ENCODE results near the gene SOHLH2.

Gene SOHLH2, protein sequence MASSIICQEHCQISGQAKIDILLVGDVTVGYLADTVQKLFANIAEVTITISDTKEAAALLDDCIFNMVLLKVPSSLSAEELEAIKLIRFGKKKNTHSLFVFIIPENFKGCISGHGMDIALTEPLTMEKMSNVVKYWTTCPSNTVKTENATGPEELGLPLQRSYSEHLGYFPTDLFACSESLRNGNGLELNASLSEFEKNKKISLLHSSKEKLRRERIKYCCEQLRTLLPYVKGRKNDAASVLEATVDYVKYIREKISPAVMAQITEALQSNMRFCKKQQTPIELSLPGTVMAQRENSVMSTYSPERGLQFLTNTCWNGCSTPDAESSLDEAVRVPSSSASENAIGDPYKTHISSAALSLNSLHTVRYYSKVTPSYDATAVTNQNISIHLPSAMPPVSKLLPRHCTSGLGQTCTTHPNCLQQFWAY

DNA sequence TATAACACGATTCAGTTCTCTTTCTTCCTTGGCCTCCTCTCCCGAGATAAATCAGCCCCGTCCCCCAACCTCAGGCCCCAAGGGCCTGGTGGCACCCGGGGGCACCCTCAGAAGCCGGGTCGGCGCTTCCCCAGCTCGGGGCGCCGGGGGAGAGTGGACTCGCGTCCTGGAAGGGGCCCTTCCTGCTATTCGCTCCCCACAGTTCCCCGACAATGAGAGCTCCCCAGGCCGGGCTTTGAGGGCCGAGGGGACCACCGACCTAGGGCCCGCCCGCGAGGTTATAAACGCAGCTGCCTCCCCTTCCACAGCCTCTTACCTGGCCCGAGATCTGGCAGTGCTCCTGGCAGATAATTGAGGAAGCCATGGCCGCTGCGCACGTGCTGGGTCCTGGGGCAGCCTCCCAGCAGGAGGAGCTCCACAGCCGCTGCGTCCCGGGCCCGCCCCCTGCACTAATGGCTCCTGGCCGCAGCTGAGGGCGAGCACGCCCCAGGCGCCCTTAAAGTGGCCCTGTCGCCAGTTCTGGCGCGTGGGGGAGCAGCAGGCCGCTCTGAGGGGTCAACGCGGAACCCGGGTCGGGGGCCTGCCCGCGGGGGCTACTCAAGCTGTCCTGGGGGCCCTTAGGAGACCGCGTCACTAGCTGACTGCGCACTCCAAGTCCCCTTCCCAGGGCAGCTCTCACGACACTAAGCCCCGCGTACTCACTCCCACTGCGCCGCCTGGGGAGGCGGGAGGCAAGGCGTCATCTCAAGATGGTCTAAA lies at the start of gene SOHLH2:
TSS of gene SOHLH2 (minus strand) at position 394 of the 759 bp plus-strand sequence. CDS start at position 364, 30 bp downstream.
- no peak for DNase-seq
- in situ Hi-C loops (cut with MboI; ENCODE audit: low pct_unique_long_range_greater_than_20kb, low sequenced_read_pairs) = no loop called here

- in situ Hi-C loops (cut with MboI; ENCODE audit: low pct_unique_long_range_greater_than_20kb, low sequenced_read_pairs) = no loop called here
- DNase-seq = no peak
Observed at GRCh38 chr13:36261976-36262375, 47.6 kb upstream of the SOHLH2 start.

DNA sequence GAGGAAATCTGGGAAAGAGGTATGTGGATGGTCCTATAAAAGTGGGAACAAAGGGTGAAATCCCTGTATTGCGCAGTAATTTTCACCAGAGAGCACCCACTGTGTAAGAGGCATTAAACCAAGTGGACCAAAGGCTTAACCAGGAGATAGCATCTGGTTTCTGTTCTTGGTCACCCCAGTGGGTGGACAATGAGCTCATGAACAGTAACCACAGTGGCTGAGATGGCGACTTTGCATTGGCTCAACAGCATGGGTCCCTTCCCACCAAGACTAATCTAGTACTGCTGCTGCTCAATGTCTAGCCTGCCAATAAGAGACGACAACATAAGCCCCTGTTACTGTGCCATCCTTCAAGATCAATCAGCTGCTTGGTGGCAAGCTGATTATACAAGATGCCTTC lies 46.7 kb upstream of the SOHLH2 start:
- in situ Hi-C loops (cut with MboI; ENCODE audit: low pct_unique_long_range_greater_than_20kb, low sequenced_read_pairs) = no loop called here

GRCh38 chr13:36259361-36260137 lies 45.2 kb upstream of the SOHLH2 start:
- in situ Hi-C loops (cut with MboI; ENCODE audit: low pct_unique_long_range_greater_than_20kb, low sequenced_read_pairs) = no loop called here
- no peak for DNase-seq

More for the DNA sequence above, 46.7 kb upstream of the SOHLH2 start:
- no peak for DNase-seq

DNA sequence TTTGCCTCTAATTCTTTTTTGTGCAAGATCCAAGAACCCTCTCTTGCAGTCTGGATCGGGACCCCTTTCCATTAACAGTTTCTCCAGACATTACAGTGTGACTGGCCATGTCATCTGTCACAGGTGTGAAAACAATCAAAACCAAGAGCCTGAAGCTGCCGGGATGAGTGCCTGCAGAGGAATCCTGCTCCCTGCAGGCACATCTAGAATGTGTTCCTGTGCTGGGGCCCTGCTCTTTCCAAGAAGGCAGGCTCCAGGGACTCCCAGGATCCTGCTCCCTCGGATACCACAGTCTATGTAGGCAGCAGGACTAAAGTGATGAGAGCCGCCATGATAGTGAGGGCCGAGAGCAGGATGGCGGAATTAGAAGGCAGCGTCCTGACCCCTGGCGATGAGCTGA lies 44.5 kb upstream of the SOHLH2 start:
- no peak for DNase-seq
- in situ Hi-C loops (cut with MboI; ENCODE audit: low pct_unique_long_range_greater_than_20kb, low sequenced_read_pairs) = no loop called here

- no peak for DNase-seq
- in situ Hi-C loops (cut with MboI; ENCODE audit: low pct_unique_long_range_greater_than_20kb, low sequenced_read_pairs) = no loop called here
Observed at GRCh38 chr13:36251526-36251925, 37.2 kb upstream of the SOHLH2 start.

GRCh38 chr13:36251017-36251416 lies 36.7 kb upstream of the SOHLH2 start:
- in situ Hi-C loops (cut with MboI; ENCODE audit: low pct_unique_long_range_greater_than_20kb, low sequenced_read_pairs) = no loop called here
- DNase-seq = no peak

- in situ Hi-C loops (cut with MboI; ENCODE audit: low pct_unique_long_range_greater_than_20kb, low sequenced_read_pairs) = no loop called here
- DNase-seq = no peak
Observed at GRCh38 chr13:36248700-36249099, 34.3 kb upstream of the SOHLH2 start.

DNA sequence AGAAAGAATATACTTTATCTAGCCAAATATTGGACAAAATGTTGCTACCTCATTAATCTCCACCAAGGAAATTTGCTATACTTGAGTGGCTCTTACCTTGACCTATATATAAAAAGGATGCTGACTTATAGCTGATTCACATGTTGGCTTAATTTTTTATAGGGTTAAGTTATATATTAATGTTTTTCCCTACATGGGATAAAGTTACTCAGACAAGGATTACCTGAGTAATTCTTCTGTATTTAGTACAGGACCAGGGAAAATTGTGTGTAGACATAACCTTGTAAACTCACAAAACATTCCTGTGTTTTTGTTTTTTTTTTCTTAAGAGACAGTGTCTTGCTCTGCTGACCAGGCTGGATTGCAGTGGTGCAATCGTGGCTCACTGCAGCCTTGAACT lies 30.6 kb upstream of the SOHLH2 start:
- DNase-seq = no peak
- in situ Hi-C loops (cut with MboI; ENCODE audit: low pct_unique_long_range_greater_than_20kb, low sequenced_read_pairs) = no loop called here

DNA sequence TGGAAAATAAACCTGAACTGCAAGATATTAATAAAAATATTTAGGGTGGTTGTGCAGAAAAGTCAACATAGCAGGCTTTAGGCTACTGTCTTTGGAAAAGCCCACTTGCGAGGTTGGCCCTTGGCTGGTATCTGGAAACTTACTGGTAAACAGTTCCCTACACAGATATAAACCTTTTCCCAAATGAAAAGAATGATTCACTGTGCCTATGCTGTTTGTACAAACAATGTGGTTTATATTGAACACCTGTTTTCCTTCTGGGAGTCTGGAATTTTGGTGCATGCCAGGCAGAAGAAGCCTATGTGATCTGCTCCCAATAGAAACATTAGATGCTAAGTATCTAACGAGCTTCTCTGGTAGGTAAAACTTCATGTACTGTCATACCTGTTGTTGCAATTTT lies 29.7 kb upstream of the SOHLH2 start:
- no peak for DNase-seq
- in situ Hi-C loops (cut with MboI; ENCODE audit: low pct_unique_long_range_greater_than_20kb, low sequenced_read_pairs) = no loop called here

DNA sequence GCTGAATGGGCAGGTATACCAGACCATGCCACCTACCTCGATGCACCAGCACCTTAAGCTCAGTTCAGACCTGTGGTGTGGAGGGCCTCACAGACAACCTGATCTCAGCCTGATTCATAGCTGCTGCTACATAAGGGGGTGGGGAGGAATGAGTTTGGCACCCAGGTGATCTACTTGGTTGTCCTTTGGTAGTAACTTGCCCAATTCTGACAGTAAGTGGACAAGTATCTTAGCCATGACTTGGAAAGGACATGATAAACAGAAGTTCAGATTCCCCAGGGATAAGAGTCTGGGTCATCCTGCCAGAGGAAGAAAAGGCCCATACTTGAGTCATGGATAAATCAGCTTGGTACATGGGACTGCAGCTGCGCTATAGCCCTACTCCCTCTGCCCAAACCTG lies 28.4 kb upstream of the SOHLH2 start:
- no peak for DNase-seq
- in situ Hi-C loops (cut with MboI; ENCODE audit: low pct_unique_long_range_greater_than_20kb, low sequenced_read_pairs) = no loop called here

GRCh38 chr13:36231236-36231635 lies 16.9 kb upstream of the SOHLH2 start:
- in situ Hi-C loops (cut with MboI; ENCODE audit: low pct_unique_long_range_greater_than_20kb, low sequenced_read_pairs) = no loop called here
- DNase-seq = no peak

DNA sequence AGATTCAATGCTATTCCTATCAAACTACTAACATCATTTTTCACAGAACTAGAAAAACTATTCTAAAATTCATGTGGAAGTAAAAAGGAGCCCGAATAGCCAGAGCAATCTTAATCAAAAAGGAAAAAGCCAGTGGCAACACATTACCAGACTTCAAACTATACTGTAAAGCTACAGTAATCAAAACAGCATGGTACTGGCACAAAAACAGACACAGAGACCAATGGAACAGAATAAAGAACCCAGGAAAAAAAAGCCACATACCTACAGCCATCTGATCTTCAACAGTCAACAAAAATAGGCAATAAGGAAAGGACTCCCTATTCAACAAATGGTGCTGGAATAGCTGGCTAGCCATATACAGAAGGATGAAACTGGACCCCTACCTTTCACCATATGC lies 10.4 kb upstream of the SOHLH2 start:
- no peak for DNase-seq
- in situ Hi-C loops (cut with MboI; ENCODE audit: low pct_unique_long_range_greater_than_20kb, low sequenced_read_pairs) = no loop called here

GRCh38 chr13:36219883-36220282 lies 5.5 kb upstream of the SOHLH2 start:
- DNase-seq = no peak
- in situ Hi-C loops (cut with MboI; ENCODE audit: low pct_unique_long_range_greater_than_20kb, low sequenced_read_pairs) = no loop called here

- DNase-seq = no peak
- in situ Hi-C loops (cut with MboI; ENCODE audit: low pct_unique_long_range_greater_than_20kb, low sequenced_read_pairs) = no loop called here
Observed at GRCh38 chr13:36217456-36217855, 3.1 kb upstream of the SOHLH2 start.

DNA sequence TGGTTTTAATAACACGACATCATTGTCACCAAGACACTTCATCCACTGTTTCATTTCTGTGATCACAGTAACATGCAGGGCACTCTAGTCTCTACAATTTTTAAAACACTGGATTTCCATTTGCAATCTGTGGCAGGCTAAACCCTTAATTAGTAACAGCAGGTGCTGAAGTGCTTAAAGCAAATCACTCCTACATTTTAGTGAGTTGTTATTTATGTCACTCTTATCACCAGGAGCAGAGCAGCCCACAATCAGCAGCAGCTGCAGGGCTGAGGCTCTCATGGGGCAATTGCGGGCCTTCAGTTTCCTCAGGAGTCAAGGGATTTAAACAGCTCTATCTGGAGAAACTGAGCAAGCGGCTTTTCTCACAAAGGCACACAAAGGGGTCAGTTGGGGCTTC lies 1.6 kb downstream of the SOHLH2 start:
- in situ Hi-C loops (cut with MboI; ENCODE audit: low pct_unique_long_range_greater_than_20kb, low sequenced_read_pairs) = no loop called here

DNA sequence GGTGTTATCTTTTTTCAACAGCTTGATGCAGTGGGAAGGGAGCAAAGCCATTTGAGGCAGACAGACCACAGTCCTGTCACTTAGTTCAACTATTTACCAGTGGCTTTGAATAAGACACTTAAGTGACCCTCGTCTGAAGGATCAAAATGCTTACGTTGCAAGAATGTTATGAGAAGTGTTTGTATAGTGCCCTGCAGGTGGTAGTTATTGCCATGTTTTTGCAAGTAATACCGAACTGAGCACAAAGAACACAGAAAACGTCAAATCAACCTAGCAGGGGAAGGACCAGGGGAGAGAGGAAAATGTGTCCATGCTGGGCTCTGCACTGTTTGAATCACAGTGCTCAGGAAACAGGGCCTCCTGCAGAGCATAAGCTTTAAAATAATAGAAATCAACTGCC lies 2.8 kb downstream of the SOHLH2 start:
- DNase-seq = no peak
- in situ Hi-C loops (cut with MboI; ENCODE audit: low pct_unique_long_range_greater_than_20kb, low sequenced_read_pairs) = no loop called here

More for the DNA sequence above, 1.6 kb downstream of the SOHLH2 start:
- DNase-seq = no peak

DNA sequence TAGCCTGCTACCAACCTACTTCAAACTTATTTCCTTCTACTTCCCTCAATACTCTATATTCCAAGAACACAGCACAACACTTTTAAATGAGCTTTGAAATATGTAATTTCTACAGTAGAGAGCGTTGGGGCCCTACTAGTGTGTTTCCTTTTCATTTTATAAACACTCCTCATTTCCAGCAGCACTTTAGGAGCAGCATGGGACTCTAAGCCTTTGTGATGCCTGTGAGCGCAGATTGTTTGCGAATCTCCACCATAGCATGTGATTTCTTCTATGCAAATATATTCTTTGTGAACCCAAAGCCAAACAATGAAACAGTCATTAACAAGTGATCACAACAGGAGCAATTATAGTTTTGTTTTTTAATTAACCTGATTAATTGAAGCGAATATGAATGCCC lies 3.6 kb downstream of the SOHLH2 start:
- in situ Hi-C loops (cut with MboI; ENCODE audit: low pct_unique_long_range_greater_than_20kb, low sequenced_read_pairs) = no loop called here
- no peak for DNase-seq

- in situ Hi-C loops (cut with MboI; ENCODE audit: low pct_unique_long_range_greater_than_20kb, low sequenced_read_pairs) = no loop called here
- DNase-seq = no peak
Observed at GRCh38 chr13:36207672-36208071, 6.7 kb downstream of the SOHLH2 start.

Measured in KBM-7 (cell line).